SU-DHL-6 (cell line): ENCODE results near the gene ATP2A1.

ENCODE experiments used
- EZH2phosphoT487 ChIP-seq: fragments of 200-600 bp; sonication (generic), shearing (Covaris generic); conservative IDR thresholded peaks from 2 replicates; pipeline ENCODE4 v1.6.1; 2018; ENCODE audit warnings: mild to moderate bottlenecking, antibody characterized with exemption, low read length, moderate library complexity, mixed read lengths
- TF ChIP-seq, protein P1 (sequence below): fragments of 200-600 bp; sonication (generic); IDR thresholded peaks from one replicate; pipeline ENCODE4 v1.5.1; 2017; ENCODE audit warnings: antibody characterized with exemption, mild to moderate bottlenecking, low read length, moderate library complexity; ENCODE audit not compliant: insufficient read depth, poor library complexity, severe bottlenecking

DNA sequence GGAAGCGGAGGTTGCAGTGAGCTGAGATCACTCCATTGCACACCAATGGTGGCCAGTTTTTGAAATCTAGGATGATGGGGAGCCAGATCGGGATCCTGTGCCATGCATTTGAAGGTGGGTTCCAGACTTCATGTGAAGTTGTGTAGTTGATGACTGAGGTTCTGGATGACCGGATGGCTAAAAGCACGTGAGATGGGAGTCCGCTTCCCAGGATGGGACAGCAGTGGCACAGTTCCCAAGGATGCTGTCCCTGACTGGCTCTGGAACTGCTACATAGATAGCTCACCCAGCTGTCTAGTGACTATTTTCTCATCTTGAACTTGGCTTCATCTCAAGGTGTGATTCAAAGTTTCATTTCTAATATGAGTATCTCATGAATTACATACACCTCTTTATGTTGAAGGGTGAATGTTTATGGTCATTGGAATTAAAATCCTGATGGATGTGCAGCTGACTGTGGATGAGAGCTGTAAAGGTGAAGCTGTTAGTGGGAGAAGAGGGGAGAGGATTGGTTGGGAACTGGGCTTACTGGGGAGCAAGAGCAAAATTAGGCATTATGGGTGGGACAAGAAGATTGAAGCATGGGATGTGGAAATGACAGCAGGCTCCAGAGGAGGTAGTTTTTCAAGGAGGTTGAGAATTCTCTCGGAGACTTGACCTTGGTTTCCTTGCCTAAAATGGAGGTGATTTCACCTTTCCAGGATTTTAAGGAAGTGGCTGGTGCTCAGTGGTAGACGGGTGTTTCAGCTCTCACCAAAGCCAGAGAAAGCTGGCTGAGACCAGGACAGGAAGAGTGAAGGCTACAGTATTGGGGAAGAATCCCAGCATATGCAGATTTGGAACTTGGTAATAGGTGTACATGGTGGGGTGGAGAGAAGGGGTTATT, 40.4 kb upstream of the ATP2A1 start:
- TF ChIP-seq, protein P1, sequence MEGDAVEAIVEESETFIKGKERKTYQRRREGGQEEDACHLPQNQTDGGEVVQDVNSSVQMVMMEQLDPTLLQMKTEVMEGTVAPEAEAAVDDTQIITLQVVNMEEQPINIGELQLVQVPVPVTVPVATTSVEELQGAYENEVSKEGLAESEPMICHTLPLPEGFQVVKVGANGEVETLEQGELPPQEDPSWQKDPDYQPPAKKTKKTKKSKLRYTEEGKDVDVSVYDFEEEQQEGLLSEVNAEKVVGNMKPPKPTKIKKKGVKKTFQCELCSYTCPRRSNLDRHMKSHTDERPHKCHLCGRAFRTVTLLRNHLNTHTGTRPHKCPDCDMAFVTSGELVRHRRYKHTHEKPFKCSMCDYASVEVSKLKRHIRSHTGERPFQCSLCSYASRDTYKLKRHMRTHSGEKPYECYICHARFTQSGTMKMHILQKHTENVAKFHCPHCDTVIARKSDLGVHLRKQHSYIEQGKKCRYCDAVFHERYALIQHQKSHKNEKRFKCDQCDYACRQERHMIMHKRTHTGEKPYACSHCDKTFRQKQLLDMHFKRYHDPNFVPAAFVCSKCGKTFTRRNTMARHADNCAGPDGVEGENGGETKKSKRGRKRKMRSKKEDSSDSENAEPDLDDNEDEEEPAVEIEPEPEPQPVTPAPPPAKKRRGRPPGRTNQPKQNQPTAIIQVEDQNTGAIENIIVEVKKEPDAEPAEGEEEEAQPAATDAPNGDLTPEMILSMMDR, result no peak
- no peak for TF ChIP-seq EZH2phosphoT487
